ENCODE data around the gene TMEM217. TPM values are rescaled to one million over a fixed set of nuclear protein-coding genes. Genes with fewer than 3 reads are reported as not detected.
"Not testable (repeated sequence)": the region's sequence is repeated elsewhere in the genome, so short reads cannot be mapped to it uniquely, and the experiment has no call there.

The TMEM217 gene
- 10 to 100 TPM; 23.5 to 23.7 TPM for total RNA-seq

- DNase-seq (ENCODE audit: low spot score) (peak; percentile 98), ATAC-seq (peak; percentile 99)
- H3K36me3 Mint-ChIP-seq = peaks cover 11% of the 10 kb centered on the region
- no peaks in the 10 kb centered on the region for H3K9me3 Mint-ChIP-seq
- peaks cover 52 to 67% of the 10 kb centered on the region in 2 donors for H3K4me1 Mint-ChIP-seq (ENCODE audit: low read depth in 2 of 2)
- H3K27ac Mint-ChIP-seq = peak within 1 kb of the TSS; percentile 97 to 99
- peaks cover 0 to 2% of the 10 kb centered on the region in 2 donors for H3K27me3 Mint-ChIP-seq
- H3K4me3 Mint-ChIP-seq = peak within 1 kb of the TSS; percentile 99
Measured at GRCh38 chr6:37257634-37258404, at the start of gene TMEM217, which contains the start of gene TBC1D22B. TSS of gene TMEM217 (minus strand) at chr6:37258144. CDS start at chr6:37219030, 39,114 bp downstream. TSS of gene TBC1D22B (plus strand) at chr6:37257772. CDS start at chr6:37257918, 146 bp downstream.

GRCh38 chr6:37307484-37307883 is 49.5 kb upstream of the TMEM217 start:
- DNase-seq (ENCODE audit: low spot score); H3K27me3 Mint-ChIP-seq; H3K9me3 Mint-ChIP-seq; H3K27ac Mint-ChIP-seq; H3K4me3 Mint-ChIP-seq; ATAC-seq; H3K4me1 Mint-ChIP-seq (ENCODE audit: low read depth in 2 of 2): not testable (repeated sequence)
- H3K36me3 Mint-ChIP-seq = peaks cover 22% of the 10 kb centered on the region

- Mint-ChIP-seq H3K9me3 (no peaks in the 10 kb centered on the region), H3K27ac (no peak overlapping the region), H3K4me3 (no peak overlapping the region), H3K4me1 (ENCODE audit: low read depth in 2 of 2) (peaks cover 0 to 5% of the 10 kb centered on the region in 2 donors), H3K36me3 (peaks cover 28% of the 10 kb centered on the region), H3K27me3 (no peaks in the 10 kb centered on the region)
- ATAC-seq (no peak), DNase-seq (ENCODE audit: low spot score) (no peak)
Measured at GRCh38 chr6:37306624-37307222, 48.8 kb upstream of the TMEM217 start.

- DNase-seq (ENCODE audit: low spot score) (no peak), ATAC-seq (no peak)
- no peaks in the 10 kb centered on the region for H3K9me3 Mint-ChIP-seq
- no peaks in the 10 kb centered on the region for H3K27me3 Mint-ChIP-seq
- no peak overlapping the region for H3K4me3 Mint-ChIP-seq
- peaks cover 0 to 5% of the 10 kb centered on the region in 2 donors for H3K4me1 Mint-ChIP-seq (ENCODE audit: low read depth in 2 of 2)
- H3K36me3 Mint-ChIP-seq = peaks cover 33% of the 10 kb centered on the region
- no peak overlapping the region for H3K27ac Mint-ChIP-seq
Measured at GRCh38 chr6:37305841-37306425, 48.0 kb upstream of the TMEM217 start.

GRCh38 chr6:37304766-37305165 is 46.8 kb upstream of the TMEM217 start:
- Mint-ChIP-seq H3K27me3 (no peaks in the 10 kb centered on the region), H3K36me3 (peaks cover 32% of the 10 kb centered on the region), H3K4me1 (ENCODE audit: low read depth in 2 of 2) (peaks cover 0 to 5% of the 10 kb centered on the region in 2 donors), H3K27ac (no peak overlapping the region), H3K4me3 (no peak overlapping the region), H3K9me3 (no peaks in the 10 kb centered on the region)
- ATAC-seq (no peak), DNase-seq (ENCODE audit: low spot score) (no peak)

- Mint-ChIP-seq H3K36me3 (peaks cover 27% of the 10 kb centered on the region), H3K4me3 (no peak overlapping the region), H3K27me3 (no peaks in the 10 kb centered on the region), H3K4me1 (ENCODE audit: low read depth in 2 of 2) (peaks cover 0 to 5% of the 10 kb centered on the region in 2 donors), H3K9me3 (no peaks in the 10 kb centered on the region), H3K27ac (no peak overlapping the region)
- ATAC-seq (no peak), DNase-seq (ENCODE audit: low spot score) (no peak)
Measured at GRCh38 chr6:37303891-37304503, 46.1 kb upstream of the TMEM217 start.

GRCh38 chr6:37303091-37303660 is 45.2 kb upstream of the TMEM217 start:
- no peaks in the 10 kb centered on the region for H3K9me3 Mint-ChIP-seq
- ATAC-seq (no peak), DNase-seq (ENCODE audit: low spot score) (no peak)
- H3K27me3 Mint-ChIP-seq = no peaks in the 10 kb centered on the region
- no peak overlapping the region for H3K27ac Mint-ChIP-seq
- peaks cover 27% of the 10 kb centered on the region for H3K36me3 Mint-ChIP-seq
- H3K4me1 Mint-ChIP-seq (ENCODE audit: low read depth in 2 of 2) = peaks cover 0 to 5% of the 10 kb centered on the region in 2 donors
- no peak overlapping the region for H3K4me3 Mint-ChIP-seq

- no peak for DNase-seq (ENCODE audit: low spot score)
- ATAC-seq = no peak
- Mint-ChIP-seq H3K36me3 (peaks cover 35% of the 10 kb centered on the region), H3K4me1 (ENCODE audit: low read depth in 2 of 2) (peaks cover 0 to 5% of the 10 kb centered on the region in 2 donors), H3K9me3 (no peaks in the 10 kb centered on the region), H3K27me3 (no peaks in the 10 kb centered on the region), H3K27ac (no peak overlapping the region), H3K4me3 (no peak overlapping the region)
Measured at GRCh38 chr6:37302086-37302686, 44.2 kb upstream of the TMEM217 start.

- DNase-seq (ENCODE audit: low spot score) (no peak), ATAC-seq (no peak)
- peaks cover 2 to 5% of the 10 kb centered on the region in 2 donors for H3K4me1 Mint-ChIP-seq (ENCODE audit: low read depth in 2 of 2)
- no peaks in the 10 kb centered on the region for H3K9me3 Mint-ChIP-seq
- H3K27me3 Mint-ChIP-seq = no peaks in the 10 kb centered on the region
- H3K36me3 Mint-ChIP-seq = peaks cover 42% of the 10 kb centered on the region
- no peak overlapping the region for H3K4me3 Mint-ChIP-seq
- H3K27ac Mint-ChIP-seq = no peak overlapping the region
Measured at GRCh38 chr6:37299990-37300389, 42.0 kb upstream of the TMEM217 start.

- H3K27me3 Mint-ChIP-seq = no peaks in the 10 kb centered on the region
- ATAC-seq = no peak
- H3K4me1 Mint-ChIP-seq (ENCODE audit: low read depth in 2 of 2) = peaks cover 2 to 5% of the 10 kb centered on the region in 2 donors
- H3K9me3 Mint-ChIP-seq = no peaks in the 10 kb centered on the region
- DNase-seq (ENCODE audit: low spot score) = no peak
- H3K27ac Mint-ChIP-seq = no peak overlapping the region
- no peak overlapping the region for H3K4me3 Mint-ChIP-seq
- H3K36me3 Mint-ChIP-seq = peaks cover 39% of the 10 kb centered on the region
Measured at GRCh38 chr6:37298958-37299357, 41.0 kb upstream of the TMEM217 start.

- peaks cover 34% of the 10 kb centered on the region for H3K36me3 Mint-ChIP-seq
- not testable (repeated sequence) for H3K9me3 Mint-ChIP-seq; DNase-seq (ENCODE audit: low spot score); H3K4me1 Mint-ChIP-seq (ENCODE audit: low read depth in 2 of 2); H3K27ac Mint-ChIP-seq; H3K27me3 Mint-ChIP-seq; ATAC-seq; H3K4me3 Mint-ChIP-seq
Measured at GRCh38 chr6:37297637-37298036, 39.7 kb upstream of the TMEM217 start.

GRCh38 chr6:37293426-37293825 is 35.5 kb upstream of the TMEM217 start:
- Mint-ChIP-seq H3K27ac (peak overlapping the region in 1 of 2 donors; percentile 50), H3K4me1 (ENCODE audit: low read depth in 2 of 2) (peaks cover 27 to 29% of the 10 kb centered on the region in 2 donors)
- no peak for ATAC-seq

GRCh38 chr6:37289931-37290330 is 32.0 kb upstream of the TMEM217 start:
- H3K9me3 Mint-ChIP-seq = no peaks in the 10 kb centered on the region
- peak overlapping the region; percentile 23 to 46 for H3K27ac Mint-ChIP-seq
- H3K27me3 Mint-ChIP-seq = no peaks in the 10 kb centered on the region
- ATAC-seq (peak; percentile 45 to 59), DNase-seq (ENCODE audit: low spot score) (no peak)
- no peak overlapping the region for H3K4me3 Mint-ChIP-seq
- H3K4me1 Mint-ChIP-seq (ENCODE audit: low read depth in 2 of 2) = peaks cover 27 to 33% of the 10 kb centered on the region in 2 donors
- peaks cover 34% of the 10 kb centered on the region for H3K36me3 Mint-ChIP-seq

More at GRCh38 chr6:37293426-37293825, 35.5 kb upstream of the TMEM217 start:
- Mint-ChIP-seq H3K36me3 (peaks cover 36% of the 10 kb centered on the region), H3K9me3 (no peaks in the 10 kb centered on the region), H3K4me3 (no peak overlapping the region), H3K27me3 (no peaks in the 10 kb centered on the region)
- DNase-seq (ENCODE audit: low spot score) = no peak

Data from natural killer cell treated with Interleukin-12 subunit alpha and Interleukin-12 subunit beta and Interleukin-15 and Interleukin-18, amount 100 ng/mL, for 72 hours (primary cell).